OCI-LY3 (cell line): ENCODE data around the gene MACF1.
A peak's percentile ranks its signal among the peaks of the same experiment; 100 is the strongest.

Experiments
- H2AFZ ChIP-seq: fragments of 200-600, 300-600 bp; shearing (Covaris generic); 2 replicates; pipeline ENCODE4 v1.6.0; 2014; ENCODE audit warnings: antibody characterized with exemption, low read depth, low read length
- H3K27ac ChIP-seq: fragments of 200-600, 300-600 bp; sonication (generic); 2 replicates; pipeline ENCODE4 v1.5.1; 2014; ENCODE audit warnings: mild to moderate bottlenecking, low read length, moderate library complexity, mixed read lengths
- H3K27me3 ChIP-seq: fragments of 200-600, 300-600 bp; sonication (generic); 2 replicates; pipeline ENCODE4 v1.6.1; 2014; ENCODE audit warnings: low read depth, low read length, mixed read lengths
- H3K36me3 ChIP-seq: fragments of 200-600, 300-600 bp; sonication (generic); replicated peaks from 2 replicates; pipeline ENCODE3; 2014; ENCODE audit warnings: low read depth, low read length, mixed read lengths
- H3K4me1 ChIP-seq: fragments of 300-600, 200-600 bp; sonication (generic); 2 replicates; pipeline ENCODE4 v1.6.1; 2014; ENCODE audit warnings: low read length, mixed read lengths
- H3K4me2 ChIP-seq: fragments of 200-600, 300-600 bp; sonication (generic); 2 replicates; pipeline ENCODE4 v1.6.1; 2014; ENCODE audit warnings: low read length, mixed read lengths
- H3K4me3 ChIP-seq: fragments of 300-600, 200-600 bp; sonication (generic); 2 replicates; pipeline ENCODE4 v1.5.1; 2014; ENCODE audit warnings: antibody characterized with exemption, mild to moderate bottlenecking, low read length, moderate library complexity
- H3K79me2 ChIP-seq: fragments of 300-600, 200-600 bp; shearing (Covaris generic); 2 replicates; pipeline ENCODE4 v1.6.1; 2014; ENCODE audit warnings: mild to moderate bottlenecking, low read length, mixed read lengths
- H3K9ac ChIP-seq: fragments of 300-600, 200-600 bp; shearing (Covaris generic); 2 replicates; pipeline ENCODE4 v1.6.0; 2014; ENCODE audit warnings: mild to moderate bottlenecking, low read length, moderate library complexity
- H3K9me3 ChIP-seq: fragments of 200-600, 300-600 bp; shearing (Covaris generic); 2 replicates; pipeline ENCODE4 v1.6.1; 2014; ENCODE audit warnings: low read length, mixed read lengths; ENCODE audit not compliant: insufficient read depth
- H4K20me1 ChIP-seq: fragments of 200-600, 300-600 bp; sonication (generic); 2 replicates; pipeline ENCODE4 v1.6.1; 2016; ENCODE audit warnings: low read length, mixed read lengths; ENCODE audit not compliant: insufficient read depth
- CTCF ChIP-seq: fragments of 200-600, 300-600 bp; sonication (generic); IDR thresholded peaks from 2 replicates; pipeline ENCODE4 v1.5.1; 2014; ENCODE audit warnings: antibody characterized with exemption, low read length, low read depth
- EZH2phosphoT487 ChIP-seq: fragments of 200-600 bp; shearing (Covaris generic); IDR thresholded peaks from 2 replicates; pipeline ENCODE4 v1.6.1; 2018; ENCODE audit warnings: antibody characterized with exemption, mixed run types, low read depth

Gene MACF1

GRCh38 chr1:39230261-39231190, 26.0 kb downstream of the MACF1 start:
- peaks cover 3% of the 10 kb centered on the region for H3K36me3 ChIP-seq
- H3K9ac ChIP-seq: no peak overlapping the region
- H3K79me2 ChIP-seq: 0 out of 2 replicates have a peak, but pooled peaks cover 14% of the 10 kb centered on the region
- H3K27ac ChIP-seq: no peak overlapping the region; the same call in 1 of the 2 replicates
- H3K4me3 ChIP-seq: no peak overlapping the region
- H3K4me1 ChIP-seq: peaks cover 13% of the 10 kb centered on the region
- H3K4me2 ChIP-seq: peak overlapping the region; percentile 15
- H3K27me3 ChIP-seq: no peaks in the 10 kb centered on the region
- H2AFZ ChIP-seq: no peak overlapping the region
- TF ChIP-seq CTCF: no peak
- no peak for TF ChIP-seq EZH2phosphoT487
- no peaks in the 10 kb centered on the region for H3K9me3 ChIP-seq
- H4K20me1 ChIP-seq: no peaks in the 10 kb centered on the region

- Histone ChIP-seq H3K4me3 (no peak overlapping the region), H2AFZ (no peak overlapping the region), H3K36me3 (peaks cover 3% of the 10 kb centered on the region), H3K4me2 (no peak overlapping the region), H3K27ac (no peak overlapping the region), H3K9me3 (no peaks in the 10 kb centered on the region), H3K4me1 (peaks cover 9% of the 10 kb centered on the region), H3K27me3 (no peaks in the 10 kb centered on the region), H4K20me1 (no peaks in the 10 kb centered on the region), H3K9ac (no peak overlapping the region), H3K79me2 (no peaks in the 10 kb centered on the region)
- TF ChIP-seq CTCF: no peak
- TF ChIP-seq EZH2phosphoT487: no peak
Observed at GRCh38 chr1:39236971-39237370, 32.5 kb downstream of the MACF1 start.

- Histone ChIP-seq H4K20me1 (no peaks in the 10 kb centered on the region), H3K27ac (no peak overlapping the region), H3K79me2 (no peaks in the 10 kb centered on the region)
Observed at GRCh38 chr1:39238476-39238875, 34.0 kb downstream of the MACF1 start.

More at GRCh38 chr1:39238476-39238875, 34.0 kb downstream of the MACF1 start:
- H3K4me2 ChIP-seq: no peak overlapping the region
- H3K4me1 ChIP-seq: peaks cover 9% of the 10 kb centered on the region
- no peaks in the 10 kb centered on the region for H3K36me3 ChIP-seq
- no peaks in the 10 kb centered on the region for H3K27me3 ChIP-seq
- no peak overlapping the region for H3K4me3 ChIP-seq
- TF ChIP-seq CTCF (no peak), EZH2phosphoT487 (no peak)
- H3K9ac ChIP-seq: no peak overlapping the region
- no peak overlapping the region for H2AFZ ChIP-seq
- no peaks in the 10 kb centered on the region for H3K9me3 ChIP-seq
